T-helper 2 cell (primary cell): Measurements from ENCODE around the gene SNAI3.

Experiments used
- DNase-seq, 5 experiments: peaks; one replicate each; pipeline versions ENCODE4 v3.0.0 to v3.0.0-alpha.2; 2012 to 2022

SNAI3 gene

DNA sequence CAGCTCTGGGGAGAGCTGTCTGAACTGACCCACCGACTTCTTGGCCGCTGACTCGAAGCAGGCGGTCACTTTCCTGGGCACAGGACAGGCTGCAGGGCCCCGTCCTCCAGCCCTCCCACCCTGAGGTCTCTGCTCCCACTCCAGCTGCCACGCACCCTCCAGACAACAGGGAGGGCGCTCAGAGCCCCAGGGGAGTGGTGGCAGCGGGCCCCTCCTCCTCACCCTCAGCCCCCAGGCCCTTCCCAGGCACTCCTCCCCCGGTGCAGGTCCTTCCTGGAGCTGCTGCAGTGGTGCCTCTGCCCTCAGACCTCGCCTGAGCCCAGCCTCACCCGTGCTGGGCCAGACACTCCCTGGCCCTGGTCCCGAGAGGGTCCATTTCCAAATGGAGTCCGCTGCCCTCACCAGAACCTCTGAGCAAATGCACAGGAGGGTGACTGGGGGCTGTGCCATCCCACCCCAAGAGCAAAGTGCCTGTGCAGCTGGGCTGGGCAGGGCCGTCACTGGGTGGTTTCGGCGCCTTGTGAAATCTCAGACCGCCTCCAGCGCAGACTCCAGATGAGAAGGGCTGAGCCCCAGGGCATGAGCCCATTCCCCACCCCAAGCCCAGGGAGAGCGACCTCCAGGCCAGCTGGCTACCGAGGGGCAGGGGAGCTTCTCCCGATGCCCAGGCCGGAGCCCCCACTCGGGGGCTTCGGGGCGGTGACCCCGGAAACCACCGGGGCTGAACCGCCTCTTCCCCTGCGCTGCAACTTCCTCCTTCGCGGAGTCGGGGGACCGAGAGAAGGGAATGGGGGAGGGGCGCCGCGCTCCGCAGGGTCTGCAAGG is 36.2 kb downstream of the SNAI3 start:
- peak in 2 of 5 experiments; percentile 38 to 52 for DNase-seq

- no peak for DNase-seq
Measured at GRCh38 chr16:88649195-88649923, 36.9 kb downstream of the SNAI3 start.

DNA sequence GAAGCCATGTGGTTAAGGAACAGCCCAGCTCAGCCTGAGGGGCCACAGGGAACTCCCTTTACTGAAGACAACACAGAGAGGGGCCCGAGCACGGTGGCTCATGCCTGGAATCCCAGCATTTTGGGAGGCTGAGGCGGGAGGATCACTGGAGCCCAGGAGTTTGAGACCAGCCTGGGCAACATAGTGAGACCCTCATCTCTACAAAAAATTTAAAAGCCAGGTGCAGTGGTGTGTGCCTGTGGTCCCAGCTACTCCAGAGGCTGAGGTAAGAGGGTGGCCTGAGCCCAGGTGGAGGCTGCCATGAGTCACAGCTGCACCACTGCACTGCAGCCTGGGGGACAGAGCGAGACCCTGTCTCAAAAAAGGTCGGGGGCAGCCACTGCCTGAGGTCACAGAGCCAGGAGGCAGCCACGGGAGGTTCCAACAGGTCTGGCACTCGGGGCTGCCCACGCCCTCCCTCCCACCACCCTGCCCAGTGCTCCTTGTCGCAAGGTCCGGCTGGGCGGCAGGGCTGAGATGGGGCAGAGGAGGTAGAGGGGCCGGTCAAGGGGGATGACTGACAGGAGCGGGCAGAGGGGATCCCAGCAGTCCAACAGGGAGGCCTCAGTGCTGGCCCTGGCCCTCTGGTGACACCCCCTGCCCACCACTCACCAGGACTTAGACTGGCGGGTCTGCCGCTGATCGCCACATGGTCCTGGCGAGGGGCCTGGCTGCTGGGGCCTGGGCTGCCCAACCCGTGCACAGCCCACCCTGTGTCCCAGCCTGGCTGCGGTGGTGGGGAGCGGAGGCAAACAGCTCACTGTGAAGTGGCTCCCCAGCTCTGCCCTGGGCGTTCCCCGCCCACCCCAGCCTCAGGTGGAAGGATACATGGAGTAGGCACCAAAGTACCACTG is 38.9 kb downstream of the SNAI3 start:
- DNase-seq, result no peak

DNA sequence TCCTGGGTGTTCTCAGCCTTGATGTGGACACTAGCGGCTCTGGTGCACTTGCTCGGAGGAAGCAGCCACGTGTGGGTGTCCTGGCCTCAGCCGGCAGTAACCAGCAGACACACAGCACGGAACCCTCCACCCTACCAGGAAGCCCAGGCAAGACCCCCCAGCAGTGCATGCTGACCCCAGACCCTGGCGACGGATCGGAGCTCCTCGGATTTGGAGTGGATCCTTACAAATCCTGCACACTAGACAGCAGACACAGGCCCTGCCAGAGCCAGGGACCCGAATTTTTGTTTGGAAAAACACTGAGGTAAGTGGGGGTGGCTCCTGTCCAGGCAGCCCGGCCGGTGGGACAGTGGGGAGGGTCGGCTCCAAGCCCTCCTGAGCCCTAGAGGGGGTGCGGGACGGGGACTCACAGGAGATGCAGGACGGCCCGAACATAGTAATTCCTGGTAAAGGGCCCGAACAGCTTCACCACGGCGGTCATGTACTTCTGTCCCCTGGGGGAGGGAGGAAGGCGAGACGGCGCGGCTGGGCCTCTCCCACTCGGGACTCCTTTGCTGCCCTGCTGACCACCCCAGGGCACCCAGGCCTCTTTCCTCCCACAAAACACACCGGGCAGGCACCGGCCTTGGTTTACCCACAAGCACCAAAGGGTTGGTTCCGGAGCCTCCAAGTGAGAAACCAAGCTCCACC is 39.8 kb downstream of the SNAI3 start:
- DNase-seq, result no peak

- no peak for DNase-seq
Measured at GRCh38 chr16:88645941-88646340, 40.4 kb downstream of the SNAI3 start.

DNA sequence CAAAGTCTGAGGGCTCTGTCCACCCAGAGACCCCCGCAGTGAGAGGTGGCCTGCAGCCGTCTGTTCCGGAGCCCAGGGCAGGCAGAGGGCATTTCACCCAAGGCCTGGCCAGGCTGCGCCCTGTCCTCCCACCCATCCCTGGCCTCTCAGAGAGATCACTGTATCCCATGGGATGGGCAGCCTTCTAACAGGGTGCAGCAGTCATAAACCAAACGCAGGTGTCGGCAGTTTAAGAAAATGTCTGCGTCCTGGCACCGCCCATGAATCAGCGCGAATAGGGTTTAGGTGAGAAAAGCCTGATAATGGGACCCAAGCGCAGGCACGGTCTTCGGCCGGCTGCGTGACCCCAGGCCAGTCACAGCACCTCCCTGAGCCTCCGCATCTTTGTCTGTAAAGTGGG is 40.9 kb downstream of the SNAI3 start:
- no peak for DNase-seq

DNA sequence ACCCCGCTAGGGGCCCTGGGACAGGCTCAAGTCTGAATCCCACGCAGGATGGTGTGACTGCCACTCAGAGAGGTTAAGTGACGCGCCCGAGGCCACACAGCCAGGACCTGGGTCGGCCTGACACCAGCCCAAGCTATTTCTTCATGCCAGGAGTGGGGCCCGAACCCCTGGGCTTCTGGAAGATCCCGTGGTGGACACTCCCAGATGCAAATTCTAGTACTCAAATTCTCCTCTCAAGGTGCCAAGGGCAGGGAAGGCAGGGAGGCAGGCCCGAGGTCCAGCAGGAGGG is 42.7 kb downstream of the SNAI3 start:
- no peak for DNase-seq

- DNase-seq, result no peak
Measured at GRCh38 chr16:88642881-88643643, 43.2 kb downstream of the SNAI3 start.

DNA sequence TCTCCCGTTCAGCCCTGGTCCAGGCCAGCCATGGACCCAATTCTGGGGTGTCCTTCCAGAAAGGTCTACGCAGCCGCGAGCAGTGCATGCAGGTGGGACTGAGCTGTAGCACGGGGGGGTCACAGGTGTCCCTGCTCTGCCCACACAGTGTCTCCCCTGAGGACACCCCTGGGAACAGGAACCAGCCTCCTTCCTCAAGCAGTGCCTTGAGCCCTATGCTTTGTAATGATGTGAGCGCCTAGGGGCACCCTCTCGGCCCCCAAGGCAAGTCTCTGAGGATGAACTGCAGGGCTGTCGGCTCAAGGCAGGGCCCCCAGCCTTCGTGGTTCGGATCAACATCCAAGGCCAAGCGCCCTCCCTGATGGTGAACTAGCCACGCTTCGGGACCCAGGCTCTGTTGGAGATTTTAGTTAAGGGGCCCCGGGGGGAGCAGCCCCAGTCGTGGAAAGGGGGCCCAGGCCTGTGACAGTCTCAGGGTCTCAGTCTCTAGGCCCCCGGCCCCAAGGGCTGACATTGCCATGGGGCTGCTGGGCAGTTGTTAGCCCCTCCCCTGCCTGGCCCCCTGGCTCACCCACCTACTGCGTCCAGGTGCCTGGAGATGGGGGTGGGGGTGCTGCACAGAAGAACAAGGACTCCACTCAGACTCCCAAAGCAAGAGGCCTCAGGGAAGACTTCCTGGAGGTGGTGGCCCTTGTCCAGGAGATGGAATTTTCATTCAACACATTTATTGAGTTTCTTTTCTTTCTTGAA is 45.6 kb downstream of the SNAI3 start:
- DNase-seq, result no peak

DNA sequence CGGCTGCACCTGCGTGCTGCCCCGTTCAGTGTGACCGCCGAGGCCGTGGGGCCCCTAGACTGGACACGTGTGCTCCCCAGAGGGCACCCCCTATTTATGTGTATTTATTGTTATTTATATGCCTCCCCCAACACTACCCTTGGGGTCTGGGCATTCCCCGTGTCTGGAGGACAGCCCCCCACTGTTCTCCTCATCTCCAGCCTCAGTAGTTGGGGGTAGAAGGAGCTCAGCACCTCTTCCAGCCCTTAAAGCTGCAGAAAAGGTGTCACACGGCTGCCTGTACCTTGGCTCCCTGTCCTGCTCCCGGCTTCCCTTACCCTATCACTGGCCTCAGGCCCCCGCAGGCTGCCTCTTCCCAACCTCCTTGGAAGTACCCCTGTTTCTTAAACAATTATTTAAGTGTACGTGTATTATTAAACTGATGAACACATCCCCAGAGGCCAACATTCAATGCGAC is 46.2 kb downstream of the SNAI3 start:
- no peak for DNase-seq

GRCh38 chr16:88639231-88640038 is 46.9 kb downstream of the SNAI3 start:
- DNase-seq, result no peak

GRCh38 chr16:88638323-88639230 is 47.7 kb downstream of the SNAI3 start, which contains the start of gene IL17C:
Gene IL17C, plus strand, starts transcription at chr16:88638572. Its CDS starts 70 bp downstream, at chr16:88638642.
- DNase-seq, result peak in 1 of 5 experiments; percentile 33

GRCh38 chr16:88636488-88637265 is 49.6 kb downstream of the SNAI3 start:
- DNase-seq, result no peak

DNA sequence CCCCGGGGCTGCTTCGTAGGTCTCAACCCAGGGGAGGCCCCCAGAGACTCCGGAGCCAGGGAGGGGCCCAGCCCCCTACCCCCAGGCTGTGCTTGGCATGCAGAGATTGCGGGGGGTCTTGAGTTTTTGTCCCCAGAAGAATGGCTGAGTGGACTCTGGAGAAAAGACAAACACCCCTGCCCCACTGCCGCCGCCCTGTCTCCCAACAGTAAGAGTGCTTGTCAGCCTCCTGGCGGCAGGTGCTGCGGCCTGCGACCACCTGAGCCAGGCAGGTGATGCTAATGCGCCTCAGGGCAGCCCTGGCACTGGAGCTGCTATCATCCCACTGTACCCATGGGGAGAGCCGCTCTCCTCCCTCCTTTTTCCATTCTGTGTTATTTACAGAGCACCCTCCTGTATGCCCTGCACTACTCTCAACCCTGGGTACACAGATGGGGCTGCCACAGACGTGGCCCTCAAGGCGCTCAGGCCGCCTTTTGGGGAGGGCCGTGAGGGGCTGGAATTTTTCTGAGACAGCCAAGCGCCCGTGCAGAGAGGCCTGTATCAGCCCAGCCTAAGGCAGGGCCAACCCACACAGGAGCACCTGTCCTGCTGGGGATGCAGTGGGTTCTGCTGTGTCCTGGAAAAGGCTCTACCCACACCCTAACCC is 50.5 kb downstream of the SNAI3 start:
- no peak for DNase-seq

- no peak for DNase-seq
Measured at GRCh38 chr16:88634994-88635670, 51.2 kb downstream of the SNAI3 start.

DNA sequence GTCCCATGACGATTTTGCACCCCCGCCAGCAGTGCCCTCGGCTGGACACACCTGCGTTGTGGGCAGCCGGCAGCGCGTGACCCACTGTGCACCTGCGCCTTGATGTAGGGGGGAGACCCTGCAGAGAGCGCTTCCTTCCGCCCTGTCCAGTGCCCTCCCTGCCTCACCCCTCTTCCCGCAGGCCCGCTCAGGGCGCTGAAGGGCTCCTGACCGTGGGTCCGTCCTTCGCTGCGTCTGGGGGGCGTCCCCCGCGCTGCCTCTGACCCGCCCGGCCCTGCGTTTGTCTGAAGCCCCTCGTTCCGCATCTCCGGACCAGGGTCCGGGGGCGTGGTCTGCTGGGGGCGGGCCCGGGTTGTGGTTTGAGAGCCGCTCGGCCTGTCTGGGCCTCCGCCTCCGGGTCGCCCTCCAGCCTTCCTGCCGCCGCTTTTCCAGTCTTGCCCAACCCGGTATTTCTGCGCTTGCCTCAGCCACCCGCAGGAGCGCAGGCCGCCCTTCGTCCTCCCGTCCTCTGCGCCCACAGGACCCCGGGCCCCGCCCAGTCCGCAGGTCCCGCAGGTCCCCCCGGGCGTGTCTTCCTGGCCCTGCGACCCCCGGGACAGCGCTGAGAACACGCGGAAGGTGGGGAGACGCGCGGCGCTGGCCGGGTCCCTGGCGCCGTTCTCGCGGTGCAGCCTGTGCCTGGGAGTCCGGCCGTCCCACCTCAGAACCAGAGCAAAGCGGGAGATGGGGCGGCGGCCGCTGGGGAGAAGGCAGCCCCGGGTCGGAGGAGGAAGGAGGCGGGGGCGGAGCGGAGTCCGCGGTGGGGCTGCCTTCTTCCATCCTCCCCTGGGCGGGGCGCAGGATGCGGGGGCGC is 51.9 kb downstream of the SNAI3 start:
- peak in 4 of 5 experiments; percentile 20 to 79 (median 51) for DNase-seq
